Measurements from ENCODE around the gene GRIK4. TPM values are rescaled to one million over a fixed set of nuclear protein-coding genes. Genes with fewer than 3 reads are reported as not detected.
A peak's percentile ranks its signal among the peaks of the same experiment; 100 is the strongest.

GRIK4 gene
- total RNA-seq, 1 donor from 2014 or later: 0.06 TPM

DNA sequence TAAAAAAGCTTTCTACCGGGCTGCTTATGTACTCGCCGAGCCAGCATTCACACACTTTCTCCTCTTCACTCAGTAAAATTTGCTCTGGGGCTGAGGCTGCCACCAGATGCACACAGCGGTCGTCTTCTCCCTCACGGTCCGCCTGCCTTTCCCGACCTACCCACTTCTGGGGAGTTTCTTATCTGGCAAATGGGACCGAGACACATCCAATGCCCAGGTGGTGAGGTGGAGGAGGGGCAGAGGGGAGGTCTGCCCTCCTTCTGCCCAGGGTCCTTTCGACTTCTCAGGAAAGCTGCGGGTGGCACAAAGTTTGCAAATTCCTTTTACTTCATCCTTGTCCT lies 43.9 kb downstream of the GRIK4 start:
- TF ChIP-seq CTCF (conservative IDR thresholded peaks at IDR 0.05; ENCODE audit: low read depth, low read length): no peak
- H3K4me3 ChIP-seq (ENCODE audit: low read depth, low read length): no peak overlapping the region
- no peak for DNase-seq (ENCODE audit: low read depth)

DNA sequence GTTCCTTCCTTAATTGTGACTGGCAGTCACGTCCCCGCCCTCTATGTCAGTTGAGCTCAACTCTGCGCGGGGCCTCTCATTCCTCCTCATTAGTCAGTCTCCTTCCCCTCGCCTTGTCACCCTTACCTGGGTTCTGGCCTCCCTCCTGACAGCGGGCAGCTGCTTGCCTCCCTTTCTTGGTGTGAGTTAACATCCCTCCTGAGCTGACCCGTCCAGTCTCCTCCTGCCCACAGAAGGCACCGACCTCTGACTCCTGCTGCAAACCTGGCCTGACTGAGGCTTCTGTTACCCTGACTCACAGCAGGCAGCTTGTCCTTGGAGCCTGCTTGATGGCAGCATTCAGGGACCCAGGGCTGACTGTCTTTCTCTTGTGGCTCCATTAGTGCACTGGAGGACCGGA lies 45.2 kb downstream of the GRIK4 start:
- H3K4me3 ChIP-seq (ENCODE audit: low read depth, low read length): no peak overlapping the region
- TF ChIP-seq CTCF (conservative IDR thresholded peaks at IDR 0.05; ENCODE audit: low read depth, low read length): no peak
- DNase-seq (ENCODE audit: low read depth): no peak

DNA sequence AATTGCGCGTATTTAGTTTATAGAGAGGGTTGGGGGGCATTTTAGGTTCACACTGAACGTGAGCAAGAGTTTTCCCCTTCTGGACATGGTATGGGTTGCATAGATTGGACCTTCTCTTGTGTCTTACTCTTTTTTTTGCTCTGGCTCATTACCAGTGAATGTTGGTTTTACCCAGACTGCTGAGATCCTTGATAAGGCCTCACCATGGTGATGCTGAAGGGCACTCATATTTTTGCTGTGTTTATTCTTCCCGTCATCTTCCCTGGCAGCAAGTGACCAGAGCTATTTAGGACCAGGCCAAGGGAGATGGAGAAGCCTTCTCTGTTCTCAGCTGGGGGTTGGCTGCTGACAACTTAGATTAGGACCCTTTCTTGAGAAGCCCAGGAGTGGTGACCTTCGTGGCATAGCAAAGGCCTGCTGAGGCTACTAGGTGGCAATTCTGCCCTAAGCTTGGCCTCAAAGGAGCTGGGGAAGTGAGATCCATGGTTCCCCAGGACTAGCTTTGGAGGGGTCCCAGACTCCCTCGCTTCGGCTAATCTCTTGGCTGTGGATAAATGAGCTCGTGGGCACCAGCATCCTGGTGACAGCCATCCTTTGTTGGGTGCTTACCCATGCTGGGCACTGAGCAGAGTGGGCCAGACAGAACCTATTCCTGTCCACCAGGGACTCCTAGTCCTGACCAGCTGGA lies 47.3 kb downstream of the GRIK4 start:
- no peak for DNase-seq (ENCODE audit: low read depth)
- no peak overlapping the region for H3K4me3 ChIP-seq (ENCODE audit: low read depth, low read length)
- no peak for TF ChIP-seq CTCF (conservative IDR thresholded peaks at IDR 0.05; ENCODE audit: low read depth, low read length)

DNA sequence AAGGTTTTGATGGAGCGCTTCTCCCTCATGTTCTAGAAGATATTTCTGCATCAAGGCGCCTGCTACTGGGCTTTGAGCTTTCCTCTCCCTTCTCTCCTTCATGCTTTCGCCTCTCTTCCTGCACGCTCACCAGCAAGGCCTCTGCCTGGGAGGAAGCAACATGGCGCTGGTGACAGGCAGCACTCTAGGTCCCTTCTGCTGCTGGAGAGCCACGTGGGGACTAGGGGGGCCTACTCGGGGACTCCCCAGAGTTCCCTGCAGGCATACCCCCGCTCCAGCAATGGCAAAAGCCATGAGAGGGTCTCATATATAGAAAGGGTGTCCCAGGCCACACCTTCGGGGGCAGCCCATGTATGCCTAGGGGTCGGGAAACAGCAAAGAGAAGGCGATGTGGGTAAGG lies 49.7 kb downstream of the GRIK4 start:
- H3K4me3 ChIP-seq (ENCODE audit: low read depth, low read length): no peak overlapping the region
- no peak for TF ChIP-seq CTCF (conservative IDR thresholded peaks at IDR 0.05; ENCODE audit: low read depth, low read length)
- no peak for DNase-seq (ENCODE audit: low read depth)

DNA sequence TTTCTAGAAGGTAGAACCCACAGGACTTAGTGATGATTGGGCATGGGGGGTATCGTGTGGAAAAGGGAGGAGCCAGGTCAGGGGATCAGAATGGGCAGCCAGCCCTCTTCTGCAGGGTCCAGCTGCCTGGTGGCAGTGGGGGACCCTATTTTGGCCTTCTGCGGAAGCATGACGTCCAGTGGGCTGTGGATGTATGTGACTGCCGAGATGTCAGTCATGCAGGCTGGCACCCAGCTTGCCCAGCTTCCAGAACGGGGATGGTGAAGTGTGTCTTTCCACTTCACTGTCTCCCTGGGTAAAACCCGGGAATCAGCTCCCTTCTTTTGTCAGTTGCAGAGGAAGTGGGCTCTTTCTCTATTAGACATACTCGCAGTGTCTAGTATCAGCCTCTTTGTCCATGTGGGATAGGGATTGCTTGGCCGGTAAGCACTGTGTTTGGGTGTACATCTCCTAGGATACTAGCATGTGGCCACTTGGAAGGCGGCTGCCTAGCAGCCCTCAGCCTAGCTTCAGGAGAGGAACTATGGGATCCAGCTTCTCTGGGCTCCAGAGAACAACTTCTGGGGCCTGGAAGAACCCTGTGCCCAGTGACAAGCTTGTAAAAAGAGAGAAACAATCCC lies 51.4 kb downstream of the GRIK4 start:
- no peak overlapping the region for H3K4me3 ChIP-seq (ENCODE audit: low read depth, low read length)
- TF ChIP-seq CTCF (conservative IDR thresholded peaks at IDR 0.05; ENCODE audit: low read depth, low read length): no peak
- no peak for DNase-seq (ENCODE audit: low read depth)

GRCh38 chr11:120563703-120564572 lies 52.4 kb downstream of the GRIK4 start:
- no peak for DNase-seq (ENCODE audit: low read depth)
- no peak for TF ChIP-seq CTCF (conservative IDR thresholded peaks at IDR 0.05; ENCODE audit: low read depth, low read length)
- H3K4me3 ChIP-seq (ENCODE audit: low read depth, low read length): peak overlapping the region; percentile 43
